HCT116 (cell line): Measurements from ENCODE around the gene RAB38. TPM values are rescaled to one million over a fixed set of nuclear protein-coding genes. Genes with fewer than 3 reads are reported as not detected.

ENCODE experiments used
- ATAC-seq: fragments of 200-7000 bp; cut with Tn5 transposase; 2 replicates; pipeline ENCODE4 v1.9.1; 2020; ENCODE audit warnings: mild to moderate bottlenecking, moderate library complexity
- BruUV-seq: library from RNA; stranded (reverse); fragments of 400-500 nt; replicated peaks from 2 replicates; lab custom pipeline; 2021; lab: Mats Ljungman, UMichigan
- CTCF ChIA-PET: fragments of 300-600 bp; sonication (Branson Sonifier 250); formaldehyde crosslinking; loops from one replicate; lab custom pipeline; 2021; ENCODE audit warnings: antibody characterized with exemption; lab: Charles Lee
- POLR2A ChIA-PET: fragments of 300-600, 350-600 bp; sonication (Branson Sonifier 250); formaldehyde crosslinking; loops from one replicate; lab custom pipeline; 2021; ENCODE audit warnings: antibody characterized with exemption; lab: Charles Lee
- RAD21 ChIA-PET, 2 experiments: fragments of 300-600 bp; sonication (Branson Sonifier 250); formaldehyde crosslinking; loops; one replicate each; lab custom pipeline; 2023; ENCODE audit warnings: low total read pairs in 2 of 2; ENCODE audit not compliant: uncharacterized antibody in 2 of 2, unreplicated experiment in 2 of 2, low non-redundant PET in 1 of 2; lab: Charles Lee
- DNase-seq: peaks from one replicate; pipeline ENCODE4 v3.0.0-alpha.2; 2010; ENCODE audit warnings: low read depth, low spot score
- H2AFZ ChIP-seq: fragments of 200-600 bp; shearing (Covaris generic), sonication (generic); 2 replicates; pipeline ENCODE4 v1.6.1; 2017; ENCODE audit warnings: low read depth, mixed run types, mixed read lengths, antibody characterized with exemption, low read length; ENCODE audit not compliant: poor library complexity, severe bottlenecking
- H3K27ac ChIP-seq: 2 replicates; pipeline ENCODE4 v1.5.1; 2012; ENCODE audit warnings: low read depth, low read length
- H3K27me3 ChIP-seq: fragments of 200-600 bp; sonication (generic); 2 replicates; pipeline ENCODE4 v1.6.1; 2016; ENCODE audit warnings: mixed run types, low read length, mixed read lengths; ENCODE audit not compliant: insufficient read depth
- H3K36me3 ChIP-seq, 2 experiments: fragments of 200-500 bp in 1 of 2; fragments of 200-600 bp in 1 of 2; sonication (Bioruptor generic) in 1 of 2; sonication (generic) in 1 of 2; 2 replicates each; pipeline versions ENCODE4 v1.5.1 to v1.6.1; 2014 to 2016; ENCODE audit warnings: low read length in 2 of 2, inconsistent platforms in 1 of 2, mixed read lengths in 1 of 2, mixed run types in 1 of 2; ENCODE audit not compliant: insufficient read depth in 2 of 2, control insufficient read depth in 1 of 2
- H3K4me1 ChIP-seq, 2 experiments: fragments of 200-600 bp in 1 of 2; sonication (generic) in 1 of 2; 2 replicates each; pipeline versions ENCODE4 v1.5.1 to v1.6.1; 2012 to 2017; ENCODE audit warnings: low read length in 2 of 2, inconsistent platforms in 1 of 2, mild to moderate bottlenecking in 1 of 2, mixed read lengths in 1 of 2, mixed run types in 1 of 2, moderate library complexity in 1 of 2; ENCODE audit not compliant: insufficient read depth in 2 of 2, control insufficient read depth in 1 of 2
- H3K4me2 ChIP-seq: fragments of 200-600 bp; sonication (generic); 2 replicates; pipeline ENCODE4 v1.6.1; 2017; ENCODE audit warnings: mixed run types, low read length, mixed read lengths
- H3K4me3 ChIP-seq, 2 experiments: fragments of 200-600 bp in 1 of 2; sonication (generic) in 1 of 2; replicated peaks in 1 of 2; 2 replicates each; pipeline ENCODE4 v1.5.1; 2011 to 2016; ENCODE audit warnings: low read length in 2 of 2, control low read depth in 1 of 2, low read depth in 1 of 2, mild to moderate bottlenecking in 1 of 2, mixed read lengths in 1 of 2, mixed run types in 1 of 2
- H3K79me2 ChIP-seq: fragments of 200-600 bp; sonication (generic); 2 replicates; pipeline ENCODE4 v1.6.1; 2017; ENCODE audit warnings: mild to moderate bottlenecking, mixed run types, low read length, moderate library complexity, mixed read lengths; ENCODE audit not compliant: insufficient read depth
- H3K9ac ChIP-seq: fragments of 200-600 bp; sonication (generic); 2 replicates; pipeline ENCODE4 v1.6.1; 2016; ENCODE audit warnings: low read length, mixed read lengths
- H3K9me2 ChIP-seq: fragments of 200-600 bp; sonication (generic), shearing (Covaris generic); 2 replicates; pipeline ENCODE4 v1.6.1; 2017; ENCODE audit warnings: mixed run types, mild to moderate bottlenecking, moderate library complexity; ENCODE audit not compliant: insufficient read depth
- H3K9me3 ChIP-seq, 2 experiments: fragments of 200-500 bp in 1 of 2; fragments of 200-600 bp in 1 of 2; sonication (Bioruptor generic) in 1 of 2; sonication (generic) in 1 of 2; 2 replicates each; pipeline ENCODE4 v1.6.1; 2014 to 2017; ENCODE audit warnings: low read length in 2 of 2, mixed read lengths in 2 of 2, inconsistent platforms in 1 of 2, low read depth in 1 of 2, mild to moderate bottlenecking in 1 of 2, mixed run types in 1 of 2, moderate library complexity in 1 of 2; ENCODE audit not compliant: control insufficient read depth in 1 of 2, insufficient read depth in 1 of 2
- H4K20me1 ChIP-seq: fragments of 200-600 bp; sonication (generic), shearing (Covaris generic); 2 replicates; pipeline ENCODE4 v1.6.1; 2017; ENCODE audit warnings: mixed run types, mild to moderate bottlenecking, moderate library complexity; ENCODE audit not compliant: insufficient read depth
- ELF1 ChIP-seq: IDR thresholded peaks from 2 replicates; pipeline ENCODE4 v1.6.1; 2012; ENCODE audit warnings: low read depth, borderline replicate concordance
- EZH2 ChIP-seq: fragments of 200-600 bp; sonication (generic); IDR thresholded peaks from 2 replicates; pipeline ENCODE4 v1.6.1; 2017; ENCODE audit warnings: antibody characterized with exemption, mixed run types
- YY1 ChIP-seq: IDR thresholded peaks from 2 replicates; pipeline ENCODE4 v1.6.1; 2011; ENCODE audit warnings: low read length, low read depth, moderate library complexity, mild to moderate bottlenecking; ENCODE audit not compliant: insufficient replicate concordance; ENCODE audit errors: extremely low read depth
- intact Hi-C: fragments of 100-400 bp; cut with micrococcal nuclease; formaldehyde crosslinking; loops from 2 replicates; pipeline ENCODE4 v1.10.0; 2022
- total RNA-seq: library from RNA; stranded (reverse); gene quantifications from one replicate; pipeline ENCODE4 v1.2.1, GENCODE V29; 2021; ENCODE audit not compliant: unreplicated experiment
- TF ChIP-seq, protein P1 (sequence below): IDR thresholded peaks from 2 replicates; pipeline ENCODE4 v1.6.1; 2012
- TF ChIP-seq, protein P2 (sequence below): IDR thresholded peaks from 2 replicates; pipeline ENCODE4 v1.6.1; 2012; ENCODE audit warnings: low read depth
- TF ChIP-seq, protein P3 (sequence below), 3 experiments: fragments of 200-600 bp in 1 of 3; sonication (generic) in 1 of 3; IDR thresholded peaks in 2 of 3; conservative IDR thresholded peaks in 1 of 3; 2 replicates each; pipeline ENCODE4 v1.5.1; 2012 to 2017; ENCODE audit warnings: low read depth in 2 of 3, low read length in 2 of 3, antibody characterized with exemption in 1 of 3, borderline replicate concordance in 1 of 3, control low read depth in 1 of 3, mild to moderate bottlenecking in 1 of 3, mixed read lengths in 1 of 3, mixed run types in 1 of 3, moderate library complexity in 1 of 3; ENCODE audit not compliant: insufficient read depth in 1 of 3
- TF ChIP-seq, protein P4 (sequence below): IDR thresholded peaks from 2 replicates; pipeline ENCODE4 v1.6.1; 2011; ENCODE audit warnings: mild to moderate bottlenecking, low read length, moderate library complexity; ENCODE audit not compliant: insufficient replicate concordance; ENCODE audit errors: extremely low read depth

The RAB38 gene
- total RNA-seq, 1 experiment from 2014 or later = 15.1 TPM

DNA sequence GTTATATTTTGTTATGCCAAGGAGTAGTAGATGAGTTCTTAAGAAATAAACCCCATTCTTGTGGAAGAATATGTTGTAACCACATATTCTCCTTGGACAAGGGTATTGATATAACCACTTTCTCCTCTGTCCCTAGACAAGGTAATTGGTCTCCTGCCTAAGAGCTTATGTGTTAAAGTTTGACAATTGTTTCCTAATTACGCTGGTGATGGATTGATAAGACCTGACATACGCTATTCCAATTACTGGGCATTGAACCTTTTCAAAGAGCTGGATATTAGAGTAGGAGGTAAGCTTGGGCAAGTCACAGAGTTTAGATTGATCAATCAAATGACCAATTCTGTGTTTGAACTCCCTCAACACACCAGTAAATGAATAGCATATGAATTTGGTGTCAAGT lies 88.9 kb downstream of the RAB38 start:
- no peak for ATAC-seq
- Histone ChIP-seq H2AFZ (no peak overlapping the region), H3K9me2 (no peaks in the 10 kb centered on the region), H3K4me3 (no peak overlapping the region), H3K4me2 (no peak overlapping the region), H3K4me1 (no peaks in the 10 kb centered on the region), H3K9ac (no peak overlapping the region), H3K27me3 (no peaks in the 10 kb centered on the region), H3K36me3 (no peaks in the 10 kb centered on the region), H3K79me2 (no peaks in the 10 kb centered on the region), H3K27ac (no peak overlapping the region), H3K9me3 (no peaks in the 10 kb centered on the region), H4K20me1 (no peaks in the 10 kb centered on the region)
- CTCF ChIA-PET = no interaction called here
- TF ChIP-seq, protein P1, sequence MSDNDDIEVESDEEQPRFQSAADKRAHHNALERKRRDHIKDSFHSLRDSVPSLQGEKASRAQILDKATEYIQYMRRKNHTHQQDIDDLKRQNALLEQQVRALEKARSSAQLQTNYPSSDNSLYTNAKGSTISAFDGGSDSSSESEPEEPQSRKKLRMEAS = no peak
- TF ChIP-seq, protein P2, sequence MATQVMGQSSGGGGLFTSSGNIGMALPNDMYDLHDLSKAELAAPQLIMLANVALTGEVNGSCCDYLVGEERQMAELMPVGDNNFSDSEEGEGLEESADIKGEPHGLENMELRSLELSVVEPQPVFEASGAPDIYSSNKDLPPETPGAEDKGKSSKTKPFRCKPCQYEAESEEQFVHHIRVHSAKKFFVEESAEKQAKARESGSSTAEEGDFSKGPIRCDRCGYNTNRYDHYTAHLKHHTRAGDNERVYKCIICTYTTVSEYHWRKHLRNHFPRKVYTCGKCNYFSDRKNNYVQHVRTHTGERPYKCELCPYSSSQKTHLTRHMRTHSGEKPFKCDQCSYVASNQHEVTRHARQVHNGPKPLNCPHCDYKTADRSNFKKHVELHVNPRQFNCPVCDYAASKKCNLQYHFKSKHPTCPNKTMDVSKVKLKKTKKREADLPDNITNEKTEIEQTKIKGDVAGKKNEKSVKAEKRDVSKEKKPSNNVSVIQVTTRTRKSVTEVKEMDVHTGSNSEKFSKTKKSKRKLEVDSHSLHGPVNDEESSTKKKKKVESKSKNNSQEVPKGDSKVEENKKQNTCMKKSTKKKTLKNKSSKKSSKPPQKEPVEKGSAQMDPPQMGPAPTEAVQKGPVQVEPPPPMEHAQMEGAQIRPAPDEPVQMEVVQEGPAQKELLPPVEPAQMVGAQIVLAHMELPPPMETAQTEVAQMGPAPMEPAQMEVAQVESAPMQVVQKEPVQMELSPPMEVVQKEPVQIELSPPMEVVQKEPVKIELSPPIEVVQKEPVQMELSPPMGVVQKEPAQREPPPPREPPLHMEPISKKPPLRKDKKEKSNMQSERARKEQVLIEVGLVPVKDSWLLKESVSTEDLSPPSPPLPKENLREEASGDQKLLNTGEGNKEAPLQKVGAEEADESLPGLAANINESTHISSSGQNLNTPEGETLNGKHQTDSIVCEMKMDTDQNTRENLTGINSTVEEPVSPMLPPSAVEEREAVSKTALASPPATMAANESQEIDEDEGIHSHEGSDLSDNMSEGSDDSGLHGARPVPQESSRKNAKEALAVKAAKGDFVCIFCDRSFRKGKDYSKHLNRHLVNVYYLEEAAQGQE = no peak
- TF ChIP-seq ELF1 (no peak), EZH2 (no peak), YY1 (no peak)
- TF ChIP-seq, protein P3, sequence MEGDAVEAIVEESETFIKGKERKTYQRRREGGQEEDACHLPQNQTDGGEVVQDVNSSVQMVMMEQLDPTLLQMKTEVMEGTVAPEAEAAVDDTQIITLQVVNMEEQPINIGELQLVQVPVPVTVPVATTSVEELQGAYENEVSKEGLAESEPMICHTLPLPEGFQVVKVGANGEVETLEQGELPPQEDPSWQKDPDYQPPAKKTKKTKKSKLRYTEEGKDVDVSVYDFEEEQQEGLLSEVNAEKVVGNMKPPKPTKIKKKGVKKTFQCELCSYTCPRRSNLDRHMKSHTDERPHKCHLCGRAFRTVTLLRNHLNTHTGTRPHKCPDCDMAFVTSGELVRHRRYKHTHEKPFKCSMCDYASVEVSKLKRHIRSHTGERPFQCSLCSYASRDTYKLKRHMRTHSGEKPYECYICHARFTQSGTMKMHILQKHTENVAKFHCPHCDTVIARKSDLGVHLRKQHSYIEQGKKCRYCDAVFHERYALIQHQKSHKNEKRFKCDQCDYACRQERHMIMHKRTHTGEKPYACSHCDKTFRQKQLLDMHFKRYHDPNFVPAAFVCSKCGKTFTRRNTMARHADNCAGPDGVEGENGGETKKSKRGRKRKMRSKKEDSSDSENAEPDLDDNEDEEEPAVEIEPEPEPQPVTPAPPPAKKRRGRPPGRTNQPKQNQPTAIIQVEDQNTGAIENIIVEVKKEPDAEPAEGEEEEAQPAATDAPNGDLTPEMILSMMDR (IDR thresholded peaks at IDR 0.05 in 2 of 3, conservative IDR thresholded peaks at IDR 0.05 in 1 of 3; ENCODE audit: borderline replicate concordance in 1 of 3, insufficient read depth in 1 of 3, low read depth in 2 of 3, low read length in 2 of 3) = no peak
- TF ChIP-seq, protein P4, sequence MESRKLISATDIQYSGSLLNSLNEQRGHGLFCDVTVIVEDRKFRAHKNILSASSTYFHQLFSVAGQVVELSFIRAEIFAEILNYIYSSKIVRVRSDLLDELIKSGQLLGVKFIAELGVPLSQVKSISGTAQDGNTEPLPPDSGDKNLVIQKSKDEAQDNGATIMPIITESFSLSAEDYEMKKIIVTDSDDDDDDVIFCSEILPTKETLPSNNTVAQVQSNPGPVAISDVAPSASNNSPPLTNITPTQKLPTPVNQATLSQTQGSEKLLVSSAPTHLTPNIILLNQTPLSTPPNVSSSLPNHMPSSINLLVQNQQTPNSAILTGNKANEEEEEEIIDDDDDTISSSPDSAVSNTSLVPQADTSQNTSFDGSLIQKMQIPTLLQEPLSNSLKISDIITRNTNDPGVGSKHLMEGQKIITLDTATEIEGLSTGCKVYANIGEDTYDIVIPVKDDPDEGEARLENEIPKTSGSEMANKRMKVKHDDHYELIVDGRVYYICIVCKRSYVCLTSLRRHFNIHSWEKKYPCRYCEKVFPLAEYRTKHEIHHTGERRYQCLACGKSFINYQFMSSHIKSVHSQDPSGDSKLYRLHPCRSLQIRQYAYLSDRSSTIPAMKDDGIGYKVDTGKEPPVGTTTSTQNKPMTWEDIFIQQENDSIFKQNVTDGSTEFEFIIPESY = no peak
- intact Hi-C loops = no loop called here
- no TSS peak for BruUV-seq
- RAD21 ChIA-PET = no interaction called here
- DNase-seq = no peak
- POLR2A ChIA-PET = no interaction called here
